ENCODE data around the gene APEH.
"Not testable (repeated sequence)": the region's sequence is repeated elsewhere in the genome, so short reads cannot be mapped to it uniquely, and the experiment has no call there.

Gene APEH

DNA sequence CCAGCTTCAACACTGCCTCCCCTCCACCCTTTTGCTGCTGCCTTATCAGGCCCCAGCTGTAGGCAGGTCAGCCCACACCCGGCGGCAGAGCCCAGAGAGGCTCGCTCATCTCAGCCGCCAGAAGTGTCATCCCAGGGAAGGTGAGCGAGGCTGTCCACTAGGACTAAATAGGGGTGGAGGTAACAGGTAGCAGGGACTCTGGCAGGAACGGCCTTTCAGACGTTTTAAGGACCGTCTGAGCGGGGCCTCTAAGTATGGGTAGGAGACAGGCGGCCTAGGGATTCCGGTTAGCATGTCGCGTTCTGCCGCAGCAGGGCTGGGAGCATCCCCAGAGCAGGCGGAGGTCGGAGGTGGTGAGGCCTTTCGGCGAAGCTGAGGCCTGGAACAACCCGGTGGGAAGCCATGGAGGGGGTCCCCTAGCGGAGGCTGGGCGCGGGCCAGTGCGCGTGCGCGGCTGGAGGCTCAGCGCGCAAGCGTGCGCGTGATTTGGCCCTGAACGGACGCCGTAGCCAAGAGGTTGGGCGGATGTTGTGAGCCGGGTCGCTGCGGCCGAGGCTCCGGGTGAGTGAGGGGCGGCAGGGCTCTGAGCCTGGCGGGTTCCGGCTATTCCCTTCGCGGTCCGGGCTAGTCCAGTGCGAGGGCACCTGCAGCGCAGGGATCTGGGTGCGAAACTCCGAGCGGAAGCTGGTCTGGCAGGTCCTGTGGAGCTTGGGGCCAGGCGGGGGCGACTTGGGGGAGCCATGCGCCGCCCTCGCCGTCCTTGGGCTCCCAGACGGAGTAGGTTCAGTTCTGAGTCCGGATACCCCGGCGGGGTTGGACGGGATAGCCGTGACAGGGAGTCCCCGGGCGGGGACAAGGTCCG lies 15.1 kb downstream of the APEH start, which contains the start of the genes MST1 and RNF123:
TSS of gene MST1 (minus strand) at position 429 of the 862 bp plus-strand sequence. CDS start 783 bp downstream, outside the sequence.
TSS of gene RNF123 (plus strand) at position 512 of the 862 bp plus-strand sequence. CDS start 1,609 bp downstream, outside the sequence.
- no peak for FAIRE-seq
- DNase-seq (ENCODE audit: low spot score): peak; percentile 92

DNA sequence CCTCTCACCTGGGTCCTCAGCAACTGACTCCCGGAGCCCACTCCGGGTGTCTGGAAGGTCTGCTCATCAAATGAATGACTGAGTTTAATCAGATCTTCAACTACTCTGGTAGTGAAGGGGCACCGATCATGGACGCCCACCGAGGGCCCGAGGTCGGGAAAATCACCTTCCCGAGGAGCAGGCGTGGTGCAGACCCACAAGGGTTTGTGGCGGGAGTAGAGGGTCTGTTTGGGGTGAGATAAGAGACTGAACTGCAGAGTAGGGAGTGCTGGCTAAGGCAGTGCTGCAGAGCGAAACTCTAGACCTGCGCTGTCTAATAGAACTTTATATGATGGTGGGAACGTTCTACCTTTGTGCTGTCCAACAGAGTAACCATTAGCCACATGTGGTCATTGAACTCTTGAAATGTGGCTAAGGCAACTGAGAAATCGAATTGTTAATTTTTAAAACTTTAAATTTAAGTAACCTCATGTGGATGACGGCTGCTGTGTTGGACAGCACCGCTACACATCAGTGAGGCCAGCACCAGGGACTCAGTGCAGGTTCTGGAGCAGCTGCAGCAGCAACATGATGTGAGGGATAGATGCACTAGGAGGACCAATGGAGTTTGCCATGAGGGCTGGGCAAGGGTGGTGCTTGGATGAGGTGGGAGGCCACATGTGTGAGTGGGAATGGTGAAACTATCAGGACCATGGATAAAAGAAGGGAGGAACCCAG lies 15.9 kb downstream of the APEH start:
- not testable (repeated sequence) for FAIRE-seq
- peak; percentile 27 for DNase-seq (ENCODE audit: low spot score)

DNA sequence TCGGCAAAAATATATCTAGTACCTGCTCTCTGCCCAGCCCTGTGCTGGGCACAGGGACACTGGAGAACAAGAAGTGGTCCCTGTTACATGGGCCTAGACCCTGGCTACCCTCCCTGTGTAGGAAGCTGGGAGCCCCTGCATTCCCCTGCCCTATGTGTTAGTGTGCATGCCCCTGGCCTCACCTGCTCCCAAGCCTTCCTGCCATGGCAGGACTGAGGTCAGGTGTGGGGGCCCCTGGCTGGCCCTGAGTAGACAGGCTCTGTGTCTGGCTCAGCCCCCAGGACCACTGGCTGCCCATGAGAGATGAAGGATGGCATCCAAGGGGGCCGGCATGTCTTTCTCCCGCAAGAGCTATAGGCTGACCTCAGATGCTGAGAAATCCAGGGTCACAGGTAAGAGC lies 16.7 kb downstream of the APEH start:
- not testable (repeated sequence) for DNase-seq (ENCODE audit: low spot score); FAIRE-seq

DNA sequence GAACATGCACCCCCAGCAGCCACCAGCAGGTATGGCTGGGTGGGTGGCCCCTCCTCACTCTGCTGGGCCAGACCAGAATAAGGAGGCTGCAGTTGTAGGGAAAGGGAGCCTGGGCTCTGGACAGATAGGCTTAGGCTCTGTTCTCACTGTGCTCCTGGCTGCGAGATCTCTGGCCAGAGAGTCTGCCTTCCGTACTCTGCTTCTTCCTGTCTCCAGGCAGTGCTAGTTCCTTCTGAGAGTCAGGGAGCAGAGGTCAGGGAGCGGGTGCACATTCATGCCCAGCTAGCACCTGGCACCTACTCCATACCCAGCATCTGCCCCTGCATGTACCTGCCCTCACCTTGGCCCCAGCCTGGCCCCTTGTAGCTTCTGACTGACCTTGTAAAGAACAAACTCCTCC lies 17.3 kb downstream of the APEH start:
- DNase-seq (ENCODE audit: low spot score); FAIRE-seq: not testable (repeated sequence)

DNA sequence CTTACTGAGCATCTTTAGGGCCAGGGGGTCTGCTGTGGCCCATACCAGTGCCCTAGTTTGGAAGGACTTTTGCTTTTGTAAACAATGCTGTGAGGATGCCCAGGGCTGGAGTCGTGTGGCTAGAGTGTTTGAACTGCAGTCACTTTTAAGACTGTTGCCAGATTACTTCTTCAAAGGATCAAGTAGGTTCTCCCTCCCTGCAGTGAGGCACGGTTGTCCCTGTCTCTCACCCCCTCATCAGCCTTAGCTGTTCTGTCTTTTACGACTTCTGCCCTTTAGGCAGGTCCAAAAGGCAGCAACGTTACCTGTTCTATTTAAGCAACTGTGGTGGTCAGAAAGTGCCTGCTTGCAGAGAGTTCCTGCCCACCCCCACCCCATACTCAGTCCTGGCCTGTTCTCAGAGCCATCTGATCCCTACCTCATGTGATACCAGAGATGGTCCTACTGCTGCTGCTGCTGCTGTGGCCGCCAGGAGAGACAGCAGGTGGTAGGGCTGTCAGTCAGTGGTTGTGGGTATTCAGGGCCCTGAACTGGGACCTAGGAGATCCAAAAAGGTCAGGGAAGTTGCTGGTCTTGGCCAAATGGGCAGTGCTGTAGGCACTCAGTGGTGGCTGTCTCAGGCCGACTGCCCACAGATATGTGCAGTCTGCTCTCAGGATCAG lies 20.4 kb downstream of the APEH start:
- not testable (repeated sequence) for FAIRE-seq

DNA sequence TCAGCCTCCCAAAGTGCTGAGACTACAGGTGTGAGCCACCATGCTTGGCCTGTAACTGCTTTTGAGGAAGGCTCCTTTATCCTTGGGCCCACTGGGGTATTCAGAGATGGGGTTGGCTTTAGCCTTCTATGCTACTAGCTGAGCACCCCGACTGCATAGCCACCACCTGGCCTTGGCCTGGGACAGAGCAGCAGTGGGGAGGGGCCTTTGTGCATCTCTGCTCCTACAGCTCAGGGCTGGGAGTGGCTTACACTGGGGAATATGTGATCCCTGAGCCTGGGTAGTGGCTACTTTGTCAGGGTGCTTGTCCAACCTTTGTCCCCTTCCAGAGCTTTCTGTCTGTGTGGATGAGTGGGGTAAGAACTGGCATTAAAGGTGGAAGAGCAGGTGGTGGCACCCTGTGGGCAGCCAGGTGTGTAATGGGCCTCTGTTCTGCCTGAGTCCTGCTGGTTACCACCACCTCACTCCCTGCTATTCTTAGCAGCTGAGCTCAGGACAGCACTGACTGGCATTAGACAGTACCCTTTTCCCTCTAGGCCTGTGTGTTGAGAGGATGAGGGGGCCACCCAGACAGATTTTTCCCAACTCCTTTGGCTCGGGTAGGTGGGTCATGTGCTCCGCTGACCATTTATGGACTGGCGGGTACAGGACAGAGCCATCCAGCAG lies 21.3 kb downstream of the APEH start:
- not testable (repeated sequence) for DNase-seq (ENCODE audit: low spot score); FAIRE-seq

More for the DNA sequence above, 20.4 kb downstream of the APEH start:
- not testable (repeated sequence) for DNase-seq (ENCODE audit: low spot score)

DNA sequence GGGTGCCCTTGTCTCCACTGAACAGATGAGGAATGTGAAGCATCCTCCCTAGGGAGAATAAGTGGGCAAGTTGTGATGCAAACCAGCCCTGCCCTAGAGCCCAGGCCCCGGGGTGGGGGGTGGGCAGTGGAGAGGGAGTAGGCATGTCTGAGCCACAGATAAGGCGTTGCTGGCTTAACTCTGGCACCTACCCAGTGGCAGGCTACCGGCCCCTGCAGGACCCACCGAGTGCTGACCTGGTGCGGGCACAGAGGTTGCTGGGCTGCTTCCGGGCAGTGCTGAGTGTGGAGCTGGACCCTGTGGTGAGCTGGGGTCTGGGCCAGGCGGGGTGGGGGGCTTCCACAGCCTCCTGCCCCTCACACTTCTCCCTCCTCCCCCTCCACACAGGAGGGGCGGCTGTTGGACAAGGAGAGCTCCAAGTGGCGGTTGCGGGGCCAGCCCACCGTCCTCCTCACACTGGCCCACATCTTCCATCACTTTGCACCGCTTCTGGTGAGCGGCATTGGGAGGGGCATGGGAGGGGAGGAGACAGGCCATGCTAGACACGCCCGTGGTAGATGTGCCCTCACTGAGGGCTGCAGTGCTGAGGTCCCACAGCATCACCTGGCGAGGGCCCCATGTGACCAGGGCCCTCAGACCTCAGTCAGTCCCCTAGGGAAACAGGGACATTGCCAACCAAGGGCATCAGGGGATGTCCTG lies 25.3 kb downstream of the APEH start:
- no peak for FAIRE-seq
- no peak for DNase-seq (ENCODE audit: low spot score)

DNA sequence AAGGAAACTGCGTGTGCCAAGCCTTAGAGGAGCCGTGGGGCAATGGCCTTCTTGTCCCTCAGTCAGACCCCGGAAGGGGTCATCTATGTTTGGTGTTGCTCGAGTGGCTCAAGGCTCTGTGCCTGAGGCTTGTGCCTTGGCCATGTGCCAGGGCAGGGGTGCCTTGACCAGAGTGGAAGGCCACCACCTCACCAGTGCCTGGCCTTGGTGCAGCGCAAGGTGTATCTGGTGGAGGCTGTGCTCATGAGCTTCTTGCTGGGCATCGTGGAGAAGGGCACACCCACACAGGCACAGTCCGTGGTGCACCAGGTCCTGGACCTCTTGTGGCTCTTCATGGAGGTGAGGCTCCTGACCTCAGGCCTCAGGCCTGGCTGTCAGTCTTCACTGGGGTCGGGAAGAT lies 25.9 kb downstream of the APEH start:
- FAIRE-seq: peak; percentile 9
- no peak for DNase-seq (ENCODE audit: low spot score)

DNA sequence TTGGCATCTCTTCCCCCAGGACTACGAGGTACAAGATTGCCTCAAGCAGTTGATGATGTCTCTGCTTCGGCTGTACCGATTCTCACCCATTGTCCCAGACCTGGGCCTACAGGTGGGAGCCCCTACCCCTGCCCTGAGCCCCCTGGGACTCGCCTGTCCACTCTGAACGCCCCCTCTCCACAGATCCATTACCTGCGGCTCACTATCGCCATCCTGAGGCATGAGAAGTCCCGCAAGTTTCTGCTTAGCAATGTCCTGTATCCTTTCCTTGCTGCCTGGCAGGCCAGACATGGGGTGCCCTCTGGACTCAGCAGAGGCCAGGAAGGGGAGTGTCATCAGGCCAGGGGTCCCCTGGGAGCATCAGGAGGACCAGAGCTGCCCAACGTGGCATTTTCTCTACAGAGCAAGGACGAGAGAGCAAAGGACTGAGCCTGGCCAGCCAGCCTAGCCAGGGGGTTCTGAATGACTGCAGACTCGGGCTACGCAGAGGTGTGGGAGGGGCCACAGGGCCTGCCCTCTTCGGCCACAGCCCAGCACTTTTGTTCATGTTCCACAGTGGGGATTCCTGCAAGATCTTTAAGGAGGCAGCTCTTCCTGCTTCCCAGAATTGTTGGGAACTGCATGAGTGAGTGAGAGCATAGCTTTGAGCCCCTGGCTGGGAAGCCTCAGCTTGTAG lies 26.4 kb downstream of the APEH start:
- FAIRE-seq (no peak), DNase-seq (ENCODE audit: low spot score) (no peak)

DNA sequence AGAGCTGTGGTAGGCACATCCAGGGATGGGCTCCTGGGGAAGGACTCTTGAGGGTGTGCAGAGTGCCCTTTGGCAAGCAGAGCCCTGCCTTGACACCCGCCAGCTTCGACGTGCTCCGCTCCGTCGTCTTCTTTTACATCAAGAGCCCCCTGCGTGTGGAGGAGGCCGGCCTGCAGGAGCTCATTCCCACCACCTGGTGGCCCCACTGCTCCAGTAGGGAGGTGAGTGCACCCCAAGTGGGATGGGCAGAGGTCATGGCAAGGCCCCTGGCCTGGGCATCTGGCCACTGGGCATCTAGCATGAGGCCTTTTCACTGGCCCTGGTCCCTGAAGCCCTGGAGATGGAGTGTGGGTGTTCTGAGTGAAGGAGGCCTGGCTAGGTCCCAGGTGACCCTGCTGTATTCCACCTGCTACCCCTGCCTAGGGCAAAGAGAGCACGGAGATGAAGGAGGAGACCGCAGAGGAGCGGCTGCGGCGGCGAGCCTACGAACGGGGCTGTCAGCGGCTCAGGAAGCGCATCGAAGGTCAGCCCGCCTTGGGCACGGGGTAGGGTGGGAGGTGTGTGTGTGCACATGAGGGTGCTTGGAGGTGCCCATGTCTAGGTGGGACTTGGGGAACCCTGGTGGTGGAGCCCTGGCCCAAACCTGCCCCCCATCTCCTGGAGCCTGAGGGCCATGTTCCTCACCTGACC lies 27.4 kb downstream of the APEH start:
- FAIRE-seq: no peak
- no peak for DNase-seq (ENCODE audit: low spot score)

DNA sequence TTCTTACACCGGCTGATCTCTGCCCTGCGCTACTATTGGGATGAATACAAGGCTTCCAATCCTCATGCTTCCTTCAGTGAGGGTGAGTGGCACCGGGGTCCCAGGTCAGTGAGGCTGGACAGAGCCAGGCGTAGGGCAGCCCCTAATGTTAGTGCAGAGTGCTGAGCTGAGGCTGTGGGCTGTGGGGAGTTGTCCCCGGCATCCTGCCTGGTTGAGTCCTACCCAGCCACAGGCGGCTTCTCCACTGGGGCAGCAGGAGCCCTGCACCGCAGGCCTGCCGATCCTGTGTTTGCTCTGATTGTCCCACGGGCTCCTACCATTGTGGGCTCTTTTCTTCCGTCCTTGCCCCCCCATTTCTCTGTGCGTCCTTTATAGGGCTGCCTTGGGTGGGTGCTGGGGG lies 28.5 kb downstream of the APEH start:
- no peak for FAIRE-seq
- no peak for DNase-seq (ENCODE audit: low spot score)

DNA sequence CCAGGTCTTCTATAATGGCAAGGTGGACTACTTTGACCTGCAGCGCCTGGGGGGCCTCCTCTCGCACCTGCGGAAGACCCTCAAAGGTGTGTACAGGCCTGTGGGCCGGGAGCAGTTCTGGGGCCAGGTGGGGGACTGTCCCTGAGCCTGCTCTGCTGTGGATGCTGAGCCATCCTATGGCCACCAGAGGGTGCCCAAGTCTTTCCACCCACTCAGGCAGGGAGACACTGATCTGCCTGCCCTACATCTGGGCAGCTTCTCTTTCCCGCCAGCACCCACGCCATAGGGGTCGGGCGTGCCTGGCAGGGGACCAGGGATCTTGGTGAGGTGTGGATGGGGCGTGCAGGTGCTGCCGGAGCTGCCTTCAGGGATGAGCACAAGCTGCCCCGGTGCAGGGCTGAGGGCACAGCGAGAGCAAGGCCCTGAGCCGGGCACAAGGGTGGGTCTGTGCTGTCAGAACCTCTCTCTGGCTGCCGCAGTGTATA lies 29.3 kb downstream of the APEH start:
- FAIRE-seq: peak; percentile 91
- peak; percentile 84 for DNase-seq (ENCODE audit: low spot score)

DNA sequence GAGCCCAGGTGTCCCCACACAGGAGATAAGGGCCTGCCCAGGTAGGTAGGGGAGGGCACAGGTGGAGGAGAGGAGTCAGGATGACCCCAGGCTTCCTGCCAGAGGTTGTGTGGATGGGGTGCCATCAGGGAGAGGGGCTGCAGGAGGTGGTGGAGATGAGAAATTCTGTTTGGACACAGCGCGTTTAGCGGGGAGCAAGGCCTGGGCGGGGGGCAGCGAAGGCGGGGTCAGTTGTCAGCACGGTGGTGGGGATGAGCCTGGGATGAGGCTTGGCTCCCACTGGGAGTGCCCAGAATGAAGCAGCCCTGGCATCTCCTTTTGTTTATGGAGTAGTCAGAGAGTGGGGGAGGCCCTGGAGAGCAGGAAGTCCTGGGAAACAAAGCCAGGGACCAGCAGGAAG lies 29.8 kb downstream of the APEH start:
- no peak for FAIRE-seq
- no peak for DNase-seq (ENCODE audit: low spot score)

DNA sequence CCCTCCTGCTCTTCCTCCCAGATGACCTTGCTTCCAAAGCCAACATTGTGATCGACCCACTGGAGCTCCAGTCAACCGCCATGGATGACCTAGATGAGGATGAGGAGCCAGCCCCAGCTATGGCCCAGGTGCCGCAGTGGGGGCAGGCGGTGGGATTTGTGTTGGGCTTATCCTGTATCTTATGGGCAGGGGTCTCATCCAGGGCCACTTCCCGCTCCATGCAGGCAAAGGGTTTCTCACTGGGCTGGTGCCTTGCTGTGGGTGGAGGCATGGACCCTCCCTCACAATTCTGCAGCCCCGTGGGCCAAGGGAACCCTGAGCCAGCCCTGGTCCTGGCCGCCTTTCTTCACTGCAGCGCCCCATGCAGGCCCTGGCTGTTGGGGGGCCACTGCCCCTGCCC lies 30.5 kb downstream of the APEH start:
- no peak for DNase-seq (ENCODE audit: low spot score)
- FAIRE-seq: no peak

DNA sequence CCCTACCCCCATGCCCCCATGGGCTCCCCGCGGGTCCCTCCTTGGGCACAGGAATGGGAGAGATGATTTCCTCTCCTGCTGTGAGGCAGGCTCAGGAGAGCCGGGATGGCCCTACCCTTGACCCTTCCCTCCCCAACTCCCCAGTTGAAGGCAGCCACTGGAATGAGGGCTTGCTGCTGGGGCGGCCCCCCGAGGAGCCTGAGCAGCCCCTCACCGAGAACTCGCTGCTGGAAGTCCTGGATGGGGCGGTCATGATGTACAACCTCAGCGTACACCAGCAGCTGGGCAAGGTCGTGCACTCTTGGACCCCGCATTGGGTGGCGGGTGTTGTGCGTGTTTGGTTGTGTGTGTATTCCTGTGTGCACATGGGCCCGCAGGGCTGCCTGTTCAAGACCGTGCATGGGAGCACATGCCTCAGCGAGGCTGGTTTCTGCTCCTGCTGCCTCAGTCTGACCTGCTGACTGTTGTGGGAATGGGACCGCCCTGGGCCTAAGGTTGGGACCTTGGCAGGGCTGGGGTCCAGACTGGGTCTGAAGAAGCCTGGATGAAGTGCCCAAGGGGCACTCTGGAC lies 31.3 kb downstream of the APEH start:
- FAIRE-seq (no peak), DNase-seq (ENCODE audit: low spot score) (no peak)

DNA sequence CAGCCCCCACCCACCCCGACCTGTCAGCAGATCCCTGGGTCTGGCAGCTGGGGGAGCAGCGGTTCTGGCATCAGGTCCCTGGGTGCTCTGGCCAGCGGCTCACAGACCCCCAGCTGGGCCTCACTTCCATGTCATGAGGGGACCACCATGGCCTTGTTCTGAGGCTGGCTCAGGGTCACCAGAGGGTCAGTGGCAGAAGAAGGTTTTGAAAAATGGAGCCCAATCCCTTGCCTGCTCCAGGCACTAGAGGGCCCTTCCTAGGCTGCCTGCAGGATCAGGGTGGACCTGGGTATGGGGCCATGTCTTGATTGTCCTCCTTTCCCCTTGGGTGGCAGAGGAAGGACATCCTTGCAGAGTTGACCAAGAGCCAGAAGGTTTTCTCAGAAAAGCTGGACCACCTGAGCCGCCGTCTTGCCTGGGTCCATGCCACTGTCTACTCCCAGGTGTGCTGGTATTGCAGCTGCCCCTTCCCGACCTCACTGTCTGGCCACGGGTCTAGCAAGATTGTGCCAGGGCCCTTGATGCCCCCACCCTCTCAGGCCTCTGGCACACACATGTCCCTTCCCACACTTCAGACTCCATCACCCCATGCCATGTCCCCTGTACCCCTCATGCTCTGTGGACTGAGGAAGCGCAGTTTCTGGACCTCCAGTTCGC lies 32.4 kb downstream of the APEH start:
- FAIRE-seq (no peak), DNase-seq (ENCODE audit: low spot score) (no peak)

DNA sequence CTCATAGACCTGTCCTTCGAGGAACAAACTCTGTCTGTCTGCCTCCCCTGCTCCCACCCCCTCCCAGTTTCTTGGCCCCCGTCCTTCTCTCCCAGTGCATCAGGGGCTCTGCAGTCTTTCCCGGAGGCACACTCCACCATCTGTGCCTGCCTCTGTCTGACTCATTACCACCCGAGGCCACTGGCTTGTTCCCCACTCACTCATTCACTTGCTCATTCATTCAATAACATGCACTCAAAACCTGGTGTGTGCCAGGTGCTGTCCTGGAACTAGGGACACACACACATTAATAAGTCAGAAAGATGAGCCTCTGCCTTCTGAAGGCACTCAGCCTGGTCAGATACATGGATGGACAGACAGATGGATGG lies 32.9 kb downstream of the APEH start:
- DNase-seq (ENCODE audit: low spot score) (no peak), FAIRE-seq (no peak)

DNA sequence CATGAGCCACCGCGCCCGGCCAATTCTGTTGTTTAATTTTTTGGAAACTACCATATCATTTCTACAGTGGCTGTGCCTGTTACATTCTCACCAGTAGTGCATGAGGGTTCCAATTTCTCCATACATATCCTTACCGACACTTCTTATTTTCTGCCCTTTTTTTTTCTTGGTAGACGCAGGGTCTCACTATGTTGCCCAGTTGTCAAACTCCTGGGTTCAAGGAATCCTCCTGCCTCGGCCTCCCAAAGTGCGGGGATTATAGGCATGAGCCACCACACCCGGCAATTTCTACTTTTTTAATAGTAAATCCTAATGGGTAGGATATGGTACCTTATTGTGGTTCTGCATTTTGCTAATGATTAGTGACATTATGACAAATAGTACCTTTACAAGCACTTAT lies 35.7 kb downstream of the APEH start:
- FAIRE-seq (no peak), DNase-seq (ENCODE audit: low spot score) (no peak)
